Rectal smooth muscle tissue (tissue), 1 donor: ENCODE results near the gene AARS2.
A peak's percentile ranks its signal among the peaks of the same experiment; 100 is the strongest.

ENCODE experiments used
- H3K27ac ChIP-seq: one replicate; pipeline ENCODE4 v1.7.0; 2013; ENCODE audit warnings: low read depth, low read length, inconsistent platforms
- H3K27me3 ChIP-seq: one replicate; pipeline ENCODE4 v1.7.0; 2013; ENCODE audit warnings: low read length; ENCODE audit not compliant: control insufficient read depth, insufficient read depth
- H3K36me3 ChIP-seq: one replicate; pipeline ENCODE4 v1.7.0; 2013; ENCODE audit warnings: low read length; ENCODE audit not compliant: control insufficient read depth, insufficient read depth
- H3K4me1 ChIP-seq: one replicate; pipeline ENCODE4 v1.7.0; 2013; ENCODE audit warnings: low read length; ENCODE audit not compliant: control insufficient read depth, insufficient read depth
- H3K4me3 ChIP-seq: one replicate; pipeline ENCODE4 v1.7.0; 2013; ENCODE audit warnings: low read length
- H3K9ac ChIP-seq: one replicate; pipeline ENCODE4 v1.7.0; 2013; ENCODE audit warnings: low read length

AARS2 gene

DNA sequence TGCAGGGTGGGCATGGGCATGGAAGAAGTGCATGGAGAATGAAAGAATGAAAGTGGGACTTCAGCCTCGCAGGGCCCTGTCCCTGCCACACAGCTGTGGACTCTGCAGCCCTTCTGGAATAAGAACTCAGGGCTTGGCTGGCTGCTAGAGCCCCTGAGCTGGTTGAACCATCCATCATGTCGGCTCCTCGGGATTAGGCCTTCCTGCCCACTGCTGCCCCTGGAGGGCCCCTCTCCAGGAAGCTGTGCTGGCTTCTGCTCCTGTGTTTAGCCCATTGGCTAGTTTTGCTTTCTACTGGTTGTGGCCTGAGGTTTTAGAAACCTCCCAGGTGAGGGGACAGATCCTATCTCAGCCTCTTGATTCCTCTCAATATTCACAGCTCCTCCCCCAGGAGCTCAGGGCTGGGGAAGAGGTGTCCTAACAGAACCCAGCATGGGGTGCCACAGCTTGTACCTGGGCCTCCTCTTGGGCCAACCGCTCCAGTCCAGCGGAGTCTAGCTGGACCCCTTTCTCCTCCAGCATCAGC, 7.9 kb downstream of the AARS2 start:
- no peaks in the 10 kb centered on the region for H3K27me3 ChIP-seq
- H3K9ac ChIP-seq, result no peak overlapping the region
- H3K36me3 ChIP-seq, result peaks cover 55% of the 10 kb centered on the region
- no peak overlapping the region for H3K27ac ChIP-seq
- H3K4me3 ChIP-seq, result no peak overlapping the region
- H3K4me1 ChIP-seq, result no peaks in the 10 kb centered on the region

DNA sequence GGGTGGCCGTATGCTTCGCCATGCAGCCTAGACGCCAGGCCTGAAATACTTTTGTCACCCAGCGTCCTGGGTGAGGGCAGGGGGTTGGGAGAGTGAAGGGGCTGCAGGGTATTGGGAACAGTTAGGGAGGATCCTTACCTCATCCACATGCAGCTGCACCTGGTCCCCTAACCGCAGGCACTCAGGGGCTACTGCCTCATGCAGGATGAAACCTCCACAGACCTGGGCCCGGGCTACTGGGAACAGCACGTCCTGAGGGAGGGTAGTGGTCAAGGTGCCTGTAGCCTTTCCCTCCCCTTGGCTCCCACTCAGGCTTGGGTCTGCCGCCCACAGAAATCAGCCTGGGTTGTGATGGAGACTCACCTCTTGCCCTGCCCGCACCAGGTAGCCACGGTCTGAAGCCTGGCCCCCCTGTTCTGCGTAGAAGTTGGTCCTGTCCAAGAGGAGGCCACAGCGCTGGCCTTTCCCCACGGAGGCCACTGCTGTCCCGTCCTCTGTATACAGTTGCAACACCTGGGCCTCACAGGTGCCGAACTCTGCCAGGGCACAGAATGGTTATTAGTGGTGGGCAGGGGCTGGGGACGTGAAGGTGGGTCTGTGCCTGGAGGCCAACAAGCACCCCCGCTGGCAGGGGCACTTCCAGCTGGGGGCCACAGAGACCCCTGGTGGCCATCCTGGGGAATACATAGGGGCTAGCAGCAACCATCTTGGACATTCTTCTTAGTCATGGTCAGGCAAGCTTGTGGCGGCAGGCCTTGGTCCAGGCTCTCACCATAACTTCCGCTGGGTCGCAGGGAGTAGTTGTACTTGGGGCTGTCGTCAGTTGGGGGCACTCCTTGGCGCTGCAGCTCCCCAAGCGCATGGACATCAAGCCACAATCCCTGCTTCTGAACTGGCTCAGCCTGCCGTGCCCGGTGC, 8.6 kb downstream of the AARS2 start:
- Histone ChIP-seq H3K27me3 (no peaks in the 10 kb centered on the region), H3K4me1 (no peaks in the 10 kb centered on the region), H3K36me3 (peaks cover 48% of the 10 kb centered on the region), H3K27ac (no peak overlapping the region), H3K9ac (no peak overlapping the region), H3K4me3 (no peak overlapping the region)

DNA sequence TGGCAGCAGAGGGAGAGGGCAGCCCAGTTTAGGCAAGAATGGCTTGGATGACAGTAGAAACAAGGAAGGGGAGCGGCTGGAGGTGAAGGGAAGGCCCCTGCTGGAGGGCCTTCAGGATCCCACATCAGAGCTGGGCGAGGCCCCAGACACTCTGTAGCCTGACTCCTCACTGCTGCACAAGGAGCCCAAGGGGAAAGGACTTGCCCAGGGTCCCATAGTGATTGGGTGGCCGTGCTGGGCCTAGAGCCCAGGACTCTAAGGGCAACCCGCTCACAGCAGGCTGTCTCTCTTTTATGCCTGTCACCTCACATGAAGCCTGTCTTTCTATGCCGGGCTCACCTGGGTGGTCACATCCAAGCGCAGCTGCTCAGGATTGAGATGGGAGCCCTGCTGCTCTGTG, 9.3 kb downstream of the AARS2 start:
- H3K36me3 ChIP-seq, result peaks cover 48% of the 10 kb centered on the region
- no peaks in the 10 kb centered on the region for H3K4me1 ChIP-seq
- no peak overlapping the region for H3K27ac ChIP-seq
- H3K27me3 ChIP-seq, result no peaks in the 10 kb centered on the region
- H3K9ac ChIP-seq, result no peak overlapping the region
- H3K4me3 ChIP-seq, result no peak overlapping the region

DNA sequence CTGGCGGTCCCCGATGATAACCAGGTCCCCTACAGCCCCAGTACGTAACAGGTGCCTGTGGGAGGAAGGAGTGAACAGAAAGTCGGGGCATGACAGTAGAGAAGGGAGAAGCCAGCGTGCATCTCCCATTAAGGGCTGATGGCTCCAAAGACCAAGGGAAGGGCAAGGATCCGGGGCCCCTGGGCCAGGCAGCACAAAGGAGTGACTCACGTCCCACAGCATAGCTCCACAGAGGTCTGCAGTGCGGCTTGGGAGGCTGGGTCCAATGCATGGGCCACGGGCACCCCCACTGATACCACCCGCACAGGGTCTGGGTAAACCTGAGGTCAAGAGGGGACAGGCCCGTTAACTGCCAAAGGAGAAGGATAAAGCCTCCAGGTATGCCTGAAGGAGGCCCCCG, 10.3 kb downstream of the AARS2 start:
- Histone ChIP-seq H3K36me3 (peaks cover 46% of the 10 kb centered on the region), H3K9ac (no peak overlapping the region), H3K4me3 (no peak overlapping the region), H3K27ac (no peak overlapping the region), H3K27me3 (no peaks in the 10 kb centered on the region), H3K4me1 (no peaks in the 10 kb centered on the region)

DNA sequence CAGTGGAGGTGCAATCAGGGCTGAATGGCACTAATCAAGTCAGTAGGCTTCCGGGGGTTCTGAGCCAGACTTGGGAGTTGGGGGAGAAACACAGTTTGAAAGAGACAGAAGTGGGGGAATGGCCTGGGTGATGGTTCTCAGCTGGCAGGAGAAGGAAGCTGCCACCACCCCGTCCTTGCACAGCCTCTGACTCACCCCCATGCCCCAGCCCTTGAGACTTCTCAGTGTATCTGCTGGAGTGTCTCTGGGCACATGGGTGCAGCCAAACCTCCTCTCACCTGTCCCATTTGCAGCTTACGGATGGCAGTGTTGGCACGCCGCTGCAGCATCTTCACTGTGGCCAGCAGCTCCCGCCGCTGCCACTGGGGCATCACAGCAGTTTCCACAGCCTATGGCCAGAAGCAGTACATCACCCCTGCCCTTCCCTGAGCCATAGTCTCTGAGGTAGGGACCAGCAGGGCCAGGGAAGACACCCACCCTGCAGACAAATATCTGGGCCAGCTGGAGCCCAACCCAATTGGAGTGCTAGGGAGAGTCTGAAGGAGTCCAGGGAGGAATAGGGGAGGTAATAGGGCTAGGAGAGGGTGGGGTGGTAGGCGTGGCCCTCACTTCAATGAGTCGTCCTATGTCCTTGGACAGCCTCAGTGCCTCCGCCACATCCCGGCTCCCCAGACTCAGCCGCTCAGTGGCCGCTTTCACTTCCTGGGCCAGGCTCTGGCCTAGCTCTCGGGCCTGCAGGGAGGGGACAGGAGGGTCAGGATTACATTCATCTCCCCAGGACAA, 11.2 kb downstream of the AARS2 start:
- Histone ChIP-seq H3K27ac (no peak overlapping the region), H3K27me3 (peaks cover 4% of the 10 kb centered on the region), H3K4me1 (no peaks in the 10 kb centered on the region), H3K4me3 (no peak overlapping the region), H3K9ac (no peak overlapping the region), H3K36me3 (peaks cover 40% of the 10 kb centered on the region)

DNA sequence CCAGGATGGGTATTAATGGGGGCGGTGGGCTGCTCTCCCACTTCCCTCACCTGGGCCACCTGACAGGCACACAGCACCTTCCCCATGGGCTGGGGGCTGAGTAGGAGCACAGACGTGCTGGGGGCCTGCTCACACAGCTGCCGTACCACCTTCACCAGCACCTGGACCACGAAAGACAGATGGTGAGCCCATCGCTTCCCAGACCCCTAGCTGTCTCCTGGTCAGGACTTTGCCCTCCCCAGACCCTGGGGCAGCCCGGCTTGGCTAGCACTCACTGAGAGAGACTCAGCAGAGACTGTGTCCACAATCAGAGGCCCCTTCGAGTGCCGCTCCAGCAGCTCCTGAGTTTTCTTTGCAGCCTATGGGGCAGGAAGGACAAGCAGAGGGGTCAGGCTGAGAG, 12.0 kb downstream of the AARS2 start:
- Histone ChIP-seq H3K9ac (no peak overlapping the region), H3K36me3 (peaks cover 36% of the 10 kb centered on the region), H3K27ac (no peak overlapping the region), H3K4me1 (no peaks in the 10 kb centered on the region), H3K27me3 (peaks cover 12% of the 10 kb centered on the region), H3K4me3 (no peak overlapping the region)

DNA sequence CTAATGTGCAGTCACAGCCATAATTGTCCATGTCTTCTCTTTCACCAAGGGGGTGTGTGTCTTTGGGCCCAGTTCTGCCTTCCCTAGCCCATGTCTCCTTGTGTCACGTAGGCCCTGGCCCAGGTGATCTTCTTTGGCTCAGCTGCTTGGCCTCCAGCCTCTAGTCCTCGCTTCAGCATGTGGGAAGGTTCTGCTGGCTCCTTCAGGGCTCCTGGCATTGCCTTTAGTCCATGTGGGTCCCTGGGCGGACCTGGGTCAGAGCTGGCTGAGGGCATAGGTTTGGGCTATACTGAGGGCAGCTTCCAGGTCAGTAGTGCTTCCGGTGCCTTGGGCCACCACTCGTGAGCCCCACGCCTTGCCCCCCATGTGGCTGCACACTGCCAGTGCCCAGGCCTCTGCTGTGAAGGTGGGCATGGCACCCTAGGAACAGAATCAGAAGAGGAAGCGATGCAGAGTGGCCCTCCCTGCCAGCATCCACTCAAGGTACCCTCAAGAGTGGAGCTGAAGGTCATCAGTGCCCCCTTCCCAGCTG, 12.8 kb downstream of the AARS2 start:
- no peak overlapping the region for H3K4me3 ChIP-seq
- peaks cover 29% of the 10 kb centered on the region for H3K36me3 ChIP-seq
- H3K9ac ChIP-seq, result no peak overlapping the region
- no peaks in the 10 kb centered on the region for H3K4me1 ChIP-seq
- peaks cover 17% of the 10 kb centered on the region for H3K27me3 ChIP-seq
- H3K27ac ChIP-seq, result no peak overlapping the region

DNA sequence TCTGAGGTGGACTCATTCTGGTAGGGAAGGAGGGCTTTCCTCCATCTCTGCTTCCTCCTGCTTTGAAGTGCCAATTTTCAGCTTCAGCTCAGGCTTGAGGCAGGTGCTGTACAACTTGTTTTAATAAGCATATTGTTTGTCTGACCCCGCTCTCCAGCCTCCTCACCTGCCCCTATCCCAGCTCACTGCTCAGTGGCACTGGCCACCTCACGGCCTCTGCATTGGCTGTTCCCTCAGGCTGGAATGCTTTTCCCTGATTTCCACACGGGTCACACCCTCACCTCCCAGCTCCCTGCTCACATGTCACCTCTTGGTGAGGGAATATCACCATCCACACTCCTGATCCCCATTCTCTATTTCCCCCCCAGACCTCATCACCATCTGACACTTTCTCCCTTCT, 14.3 kb downstream of the AARS2 start:
- H3K27me3 ChIP-seq, result peaks cover 23% of the 10 kb centered on the region
- H3K4me1 ChIP-seq, result no peaks in the 10 kb centered on the region
- peaks cover 18% of the 10 kb centered on the region for H3K36me3 ChIP-seq
- H3K27ac ChIP-seq, result no peak overlapping the region
- no peak overlapping the region for H3K9ac ChIP-seq
- no peak overlapping the region for H3K4me3 ChIP-seq

DNA sequence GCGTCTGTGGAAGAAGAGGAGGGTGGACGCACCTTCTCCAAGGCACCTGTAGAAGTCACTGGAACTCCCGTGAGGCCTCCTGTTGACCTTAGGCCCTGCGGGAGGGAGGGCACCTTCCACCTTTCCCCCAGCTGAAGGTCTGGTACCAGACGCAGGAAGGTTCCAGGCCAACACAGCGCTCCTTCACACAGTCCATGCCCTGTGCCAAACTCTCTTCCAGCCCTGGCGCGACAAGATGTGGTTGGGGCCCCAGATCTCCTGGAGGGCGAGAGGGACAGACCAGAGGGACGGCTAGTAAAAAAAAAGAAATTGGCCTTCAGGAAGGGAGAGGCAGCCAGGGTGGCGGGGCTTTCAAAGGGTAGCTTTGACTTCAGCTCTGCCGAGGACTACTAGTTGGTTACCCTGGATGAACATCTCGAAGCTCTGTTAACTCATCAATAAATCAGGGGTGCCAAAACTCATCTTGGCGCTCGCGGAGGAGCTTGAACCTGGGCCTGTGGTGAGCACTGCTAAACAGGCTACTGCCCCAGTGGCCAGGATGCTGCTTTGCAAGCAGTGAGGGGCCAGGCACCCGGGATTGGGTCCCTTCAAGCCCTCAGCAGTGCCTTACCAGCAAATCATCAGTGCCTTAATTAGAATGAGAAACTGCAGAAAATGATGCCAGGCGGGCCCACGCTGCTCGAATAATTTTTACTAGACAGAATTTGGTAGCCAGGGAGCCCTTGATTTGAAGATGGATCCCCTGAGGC, 14.9 kb downstream of the AARS2 start:
- Histone ChIP-seq H3K4me1 (no peaks in the 10 kb centered on the region), H3K36me3 (peaks cover 18% of the 10 kb centered on the region), H3K27me3 (peaks cover 23% of the 10 kb centered on the region), H3K4me3 (peak overlapping the region; percentile 52), H3K27ac (no peak overlapping the region), H3K9ac (no peak overlapping the region)

DNA sequence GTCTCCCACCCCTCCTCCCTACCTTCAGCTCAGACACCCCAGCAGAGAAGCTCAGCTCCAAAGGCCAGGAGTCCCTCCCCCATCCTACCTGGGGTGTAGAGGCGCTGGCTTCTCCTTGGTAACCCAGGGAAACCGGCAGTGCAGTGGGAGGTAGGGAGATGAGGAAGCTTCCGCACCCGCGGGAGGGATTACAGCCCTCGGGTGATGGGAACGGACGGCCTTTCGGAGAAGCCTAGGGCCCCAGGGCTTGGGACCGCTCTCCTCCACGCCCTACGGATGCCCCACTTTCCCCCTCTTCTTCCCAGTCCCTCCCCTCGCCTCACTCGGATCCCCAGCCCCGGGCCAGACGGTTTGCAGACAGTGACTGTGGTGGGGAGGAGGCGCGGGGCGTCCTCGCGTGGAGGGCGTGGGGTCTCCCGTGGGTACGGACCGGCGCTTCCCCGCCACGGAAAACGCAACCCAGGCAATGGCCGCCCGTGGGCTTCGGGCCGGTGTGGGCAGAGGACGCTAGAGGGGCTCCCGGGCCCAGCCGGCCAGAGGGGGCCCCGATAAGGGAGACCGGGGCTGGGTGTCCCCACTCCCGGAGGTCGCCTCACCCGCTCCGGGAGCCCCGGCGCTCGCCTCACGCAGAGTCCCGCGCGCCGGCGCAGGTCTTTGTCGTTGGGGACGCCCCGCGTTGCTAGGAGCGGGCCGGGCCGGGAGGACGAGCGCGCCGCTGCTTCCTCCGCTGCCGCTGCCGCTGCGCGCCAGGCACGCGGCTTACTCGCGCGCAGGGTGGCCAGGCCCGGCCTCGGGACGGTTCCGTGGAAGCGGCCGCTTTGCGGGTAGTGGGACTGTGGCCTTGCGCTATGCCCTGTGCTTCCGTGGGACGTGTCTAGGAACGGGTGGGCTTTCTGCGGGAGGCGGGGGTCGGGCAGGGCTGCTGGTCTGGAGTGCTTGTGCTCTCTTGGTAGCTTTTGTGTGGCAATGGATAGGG, 15.8 kb downstream of the AARS2 start:
- Histone ChIP-seq H3K9ac (no peak overlapping the region), H3K27me3 (peaks cover 23% of the 10 kb centered on the region), H3K36me3 (peaks cover 9% of the 10 kb centered on the region), H3K4me3 (peak overlapping the region; percentile 52), H3K4me1 (no peaks in the 10 kb centered on the region), H3K27ac (no peak overlapping the region)
